ENCODE measurements around the gene MLLT1.

GRCh38 chr19:6267552-6268381 lies 12.0 kb downstream of the MLLT1 start:
- TF ChIP-seq POLR2AphosphoS5 (IDR thresholded peaks at IDR 0.05; ENCODE audit: borderline replicate concordance, low read depth, low read length) (no peak), EZH2 (IDR thresholded peaks at IDR 0.05) (no peak)

Data from SK-N-MC (cell line).